Neural progenitor cell (in vitro differentiated cells): Measurements from ENCODE around the gene CDH26.

Experiments
- CTCF ChIP-seq: fragments of 200-600 bp; sonication (generic); IDR thresholded peaks from 2 replicates; pipeline ENCODE4 v1.5.1; 2017; ENCODE audit warnings: antibody characterized with exemption, mild to moderate bottlenecking
- EZH2 ChIP-seq: fragments of 200-600 bp; sonication (generic); IDR thresholded peaks from 2 replicates; pipeline ENCODE4 v1.6.1; 2017; ENCODE audit warnings: antibody characterized with exemption, mild to moderate bottlenecking, moderate library complexity
- EZH2phosphoT487 ChIP-seq: fragments of 200-600 bp; sonication (generic); IDR thresholded peaks from 2 replicates; pipeline ENCODE4 v1.6.1; 2017; ENCODE audit warnings: antibody characterized with exemption

GRCh38 chr20:59935457-59936185, 22.6 kb upstream of the CDH26 start:
- TF ChIP-seq EZH2 (no peak), CTCF (no peak), EZH2phosphoT487 (no peak)
